Osteocyte (in vitro differentiated cells): ENCODE results near the gene HNRNPL. TPM values are rescaled to one million over a fixed set of nuclear protein-coding genes. Genes with fewer than 3 reads are reported as not detected.
A peak's percentile ranks its signal among the peaks of the same experiment; 100 is the strongest.
"Not testable (repeated sequence)": the region's sequence is repeated elsewhere in the genome, so short reads cannot be mapped to it uniquely, and the experiment has no call there.

Experiments used
- DNase-seq: peaks from one replicate; pipeline ENCODE4 v3.0.0; 2021; ENCODE audit warnings: mixed read lengths; ENCODE audit not compliant: unreplicated experiment; ENCODE audit errors: extremely low spot score
- H3K27ac Mint-ChIP-seq: one replicate; pipeline ENCODE4 v1.8.0; 2021; ENCODE audit warnings: mild to moderate bottlenecking, mixed read lengths; ENCODE audit not compliant: unreplicated experiment
- H3K27me3 Mint-ChIP-seq: one replicate; pipeline ENCODE4 v1.8.0; 2021; ENCODE audit warnings: mixed read lengths; ENCODE audit not compliant: unreplicated experiment
- H3K36me3 Mint-ChIP-seq: one replicate; pipeline ENCODE4 v1.8.0; 2021; ENCODE audit warnings: mixed read lengths; ENCODE audit not compliant: unreplicated experiment
- H3K4me1 Mint-ChIP-seq: one replicate; pipeline ENCODE4 v1.8.0; 2021; ENCODE audit warnings: mixed read lengths; ENCODE audit not compliant: unreplicated experiment
- H3K4me3 Mint-ChIP-seq: one replicate; pipeline ENCODE4 v1.8.0; 2021; ENCODE audit warnings: mild to moderate bottlenecking, moderate library complexity, mixed read lengths; ENCODE audit not compliant: unreplicated experiment
- H3K9me3 Mint-ChIP-seq: one replicate; pipeline ENCODE4 v1.8.0; 2021; ENCODE audit warnings: mixed read lengths; ENCODE audit not compliant: unreplicated experiment
- CTCF ChIP-seq: fragments of 200-600 bp; sonication (generic); IDR thresholded peaks from 2 replicates; pipeline ENCODE4 v1.5.0; 2021; ENCODE audit warnings: antibody characterized with exemption, mild to moderate bottlenecking, moderate library complexity
- total RNA-seq: library from RNA; stranded (reverse); gene quantifications from 2 replicates; pipeline ENCODE4 v1.2.1, GENCODE V29; 2021

HNRNPL gene
- total RNA-seq, 1 donor from 2014 or later: 262 TPM

GRCh38 chr19:38831142-38831605, 18.6 kb downstream of the HNRNPL start:
- Mint-ChIP-seq H3K27me3 (no peaks in the 10 kb centered on the region), H3K36me3 (peaks cover 24% of the 10 kb centered on the region), H3K4me1 (peaks cover 16% of the 10 kb centered on the region), H3K9me3 (no peaks in the 10 kb centered on the region), H3K27ac (peak overlapping the region; percentile 97), H3K4me3 (peak overlapping the region; percentile 82)
- DNase-seq: no peak
- TF ChIP-seq CTCF: no peak

- no peak for TF ChIP-seq CTCF
- H3K27ac Mint-ChIP-seq: peak overlapping the region; percentile 97
- no peaks in the 10 kb centered on the region for H3K27me3 Mint-ChIP-seq
- peaks cover 22% of the 10 kb centered on the region for H3K36me3 Mint-ChIP-seq
- peak overlapping the region; percentile 82 for H3K4me3 Mint-ChIP-seq
- H3K9me3 Mint-ChIP-seq: no peaks in the 10 kb centered on the region
- no peak for DNase-seq
- H3K4me1 Mint-ChIP-seq: peaks cover 16% of the 10 kb centered on the region
Measured at GRCh38 chr19:38830039-38830733, 19.6 kb downstream of the HNRNPL start.

GRCh38 chr19:38829203-38829602, 20.6 kb downstream of the HNRNPL start:
- H3K36me3 Mint-ChIP-seq: peaks cover 22% of the 10 kb centered on the region
- H3K9me3 Mint-ChIP-seq, DNase-seq, H3K27ac Mint-ChIP-seq, H3K4me3 Mint-ChIP-seq, H3K27me3 Mint-ChIP-seq: not testable (repeated sequence)
- H3K4me1 Mint-ChIP-seq: peaks cover 16% of the 10 kb centered on the region

GRCh38 chr19:38826856-38827551, 22.8 kb downstream of the HNRNPL start:
- Mint-ChIP-seq H3K4me3 (no peak overlapping the region), H3K4me1 (peaks cover 12% of the 10 kb centered on the region), H3K36me3 (peaks cover 36% of the 10 kb centered on the region), H3K27ac (no peak overlapping the region), H3K27me3 (no peaks in the 10 kb centered on the region), H3K9me3 (peaks cover 3% of the 10 kb centered on the region)
- no peak for TF ChIP-seq CTCF
- no peak for DNase-seq

- H3K4me3 Mint-ChIP-seq, H3K4me1 Mint-ChIP-seq, H3K27ac Mint-ChIP-seq, DNase-seq, H3K27me3 Mint-ChIP-seq, H3K9me3 Mint-ChIP-seq: not testable (repeated sequence)
- H3K36me3 Mint-ChIP-seq: peaks cover 34% of the 10 kb centered on the region
Measured at GRCh38 chr19:38825936-38826335, 23.9 kb downstream of the HNRNPL start.

GRCh38 chr19:38821230-38821825, 28.5 kb downstream of the HNRNPL start:
- H3K4me3 Mint-ChIP-seq, DNase-seq, H3K4me1 Mint-ChIP-seq, H3K27me3 Mint-ChIP-seq, H3K27ac Mint-ChIP-seq, H3K9me3 Mint-ChIP-seq: not testable (repeated sequence)
- peaks cover 33% of the 10 kb centered on the region for H3K36me3 Mint-ChIP-seq
